IMR-90 (cell line): ENCODE measurements around the gene PAQR9.

Experiments used
- BHLHE40 ChIP-seq: fragments of 150-350 bp; IDR thresholded peaks from 2 replicates; pipeline ENCODE4 v1.6.1; 2016; ENCODE audit warnings: mild to moderate bottlenecking, low read depth, low read length
- CEBPB ChIP-seq: IDR thresholded peaks from 2 replicates; pipeline ENCODE4 v1.6.1; 2012; ENCODE audit warnings: low read depth, low read length, improper control_type of control experiment
- CHD1 ChIP-seq: IDR thresholded peaks from 2 replicates; pipeline ENCODE4 v1.6.1; 2012; ENCODE audit warnings: low read depth, low read length, improper control_type of control experiment
- FOS ChIP-seq: fragments of 150-350 bp; IDR thresholded peaks from 2 replicates; pipeline ENCODE4 v1.6.1; 2016; ENCODE audit warnings: low read depth, low read length
- MXI1 ChIP-seq: IDR thresholded peaks from 2 replicates; pipeline ENCODE4 v1.6.1; 2012; ENCODE audit warnings: low read depth, mild to moderate bottlenecking, low read length, moderate library complexity, borderline replicate concordance
- NFE2L2 ChIP-seq: fragments of 150-350 bp; IDR thresholded peaks from 2 replicates; pipeline ENCODE4 v1.6.1; 2016; ENCODE audit warnings: low read depth, mild to moderate bottlenecking, low read length
- POLR2A ChIP-seq: IDR thresholded peaks from 2 replicates; pipeline ENCODE4 v1.6.1; 2012; ENCODE audit warnings: mild to moderate bottlenecking, low read depth, low read length
- RAD21 ChIP-seq: IDR thresholded peaks from 2 replicates; pipeline ENCODE4 v1.6.1; 2012; ENCODE audit warnings: low read length, improper control_type of control experiment
- RCOR1 ChIP-seq: IDR thresholded peaks from 2 replicates; pipeline ENCODE4 v1.6.1; 2012; ENCODE audit warnings: mild to moderate bottlenecking, low read length, improper control_type of control experiment; ENCODE audit not compliant: insufficient replicate concordance
- RFX5 ChIP-seq: IDR thresholded peaks from 2 replicates; pipeline ENCODE4 v1.8.0; 2012; ENCODE audit warnings: low read depth, mild to moderate bottlenecking, low read length, moderate library complexity
- TF ChIP-seq, protein P1 (sequence below): fragments of 150-350 bp; IDR thresholded peaks from 2 replicates; pipeline ENCODE4 v1.6.1; 2016; ENCODE audit warnings: low read depth, mild to moderate bottlenecking, low read length, moderate library complexity, borderline replicate concordance
- TF ChIP-seq, protein P2 (sequence below): conservative IDR thresholded peaks from 2 replicates; pipeline ENCODE4 v1.5.1; 2012; ENCODE audit warnings: mild to moderate bottlenecking, low read depth, low read length, improper control_type of control experiment
- TF ChIP-seq, protein P3 (sequence below): fragments of 150-350 bp; IDR thresholded peaks from 2 replicates; pipeline ENCODE4 v1.6.1; 2017; ENCODE audit warnings: mild to moderate bottlenecking, antibody characterized with exemption, low read length, low read depth

DNA sequence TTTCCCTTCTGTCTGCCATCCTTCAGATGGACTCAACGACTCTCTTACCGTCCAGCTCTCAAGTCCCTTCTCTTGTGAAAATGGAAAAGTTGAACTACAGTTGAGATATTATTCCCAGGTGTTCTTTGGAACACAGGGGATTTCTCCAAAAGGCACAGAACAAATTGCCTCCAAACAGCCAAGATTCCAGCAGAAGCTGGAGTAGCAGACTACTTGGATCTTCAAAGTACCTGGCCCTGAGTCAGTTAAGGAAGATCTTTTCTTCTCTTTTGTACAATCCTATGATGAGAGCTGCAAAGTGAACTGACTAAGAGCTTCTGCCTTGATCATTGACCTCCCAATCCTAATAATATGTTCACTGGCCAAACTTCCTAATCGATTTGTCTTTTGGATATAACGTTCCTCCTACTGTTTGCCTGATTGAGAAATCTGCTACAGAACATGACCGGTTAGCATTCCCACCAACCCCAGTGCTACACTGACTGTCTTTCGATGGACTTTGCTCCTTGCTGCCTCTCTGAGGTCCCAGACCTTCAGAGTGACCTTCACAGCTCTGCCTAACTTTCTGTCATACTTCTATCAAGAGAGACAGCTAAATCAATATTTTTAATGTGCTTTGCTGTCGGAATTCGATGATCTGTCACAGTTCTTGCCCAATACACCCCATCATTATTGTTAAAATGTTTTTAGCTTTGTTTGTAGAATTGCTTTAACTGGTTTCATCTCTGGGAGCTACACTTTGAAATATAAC lies 21.9 kb downstream of the PAQR9 start:
- TF ChIP-seq, protein P1, sequence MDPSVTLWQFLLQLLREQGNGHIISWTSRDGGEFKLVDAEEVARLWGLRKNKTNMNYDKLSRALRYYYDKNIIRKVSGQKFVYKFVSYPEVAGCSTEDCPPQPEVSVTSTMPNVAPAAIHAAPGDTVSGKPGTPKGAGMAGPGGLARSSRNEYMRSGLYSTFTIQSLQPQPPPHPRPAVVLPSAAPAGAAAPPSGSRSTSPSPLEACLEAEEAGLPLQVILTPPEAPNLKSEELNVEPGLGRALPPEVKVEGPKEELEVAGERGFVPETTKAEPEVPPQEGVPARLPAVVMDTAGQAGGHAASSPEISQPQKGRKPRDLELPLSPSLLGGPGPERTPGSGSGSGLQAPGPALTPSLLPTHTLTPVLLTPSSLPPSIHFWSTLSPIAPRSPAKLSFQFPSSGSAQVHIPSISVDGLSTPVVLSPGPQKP, result no peak
- TF ChIP-seq RFX5, result no peak
- TF ChIP-seq CEBPB, result no peak
- TF ChIP-seq, protein P2, sequence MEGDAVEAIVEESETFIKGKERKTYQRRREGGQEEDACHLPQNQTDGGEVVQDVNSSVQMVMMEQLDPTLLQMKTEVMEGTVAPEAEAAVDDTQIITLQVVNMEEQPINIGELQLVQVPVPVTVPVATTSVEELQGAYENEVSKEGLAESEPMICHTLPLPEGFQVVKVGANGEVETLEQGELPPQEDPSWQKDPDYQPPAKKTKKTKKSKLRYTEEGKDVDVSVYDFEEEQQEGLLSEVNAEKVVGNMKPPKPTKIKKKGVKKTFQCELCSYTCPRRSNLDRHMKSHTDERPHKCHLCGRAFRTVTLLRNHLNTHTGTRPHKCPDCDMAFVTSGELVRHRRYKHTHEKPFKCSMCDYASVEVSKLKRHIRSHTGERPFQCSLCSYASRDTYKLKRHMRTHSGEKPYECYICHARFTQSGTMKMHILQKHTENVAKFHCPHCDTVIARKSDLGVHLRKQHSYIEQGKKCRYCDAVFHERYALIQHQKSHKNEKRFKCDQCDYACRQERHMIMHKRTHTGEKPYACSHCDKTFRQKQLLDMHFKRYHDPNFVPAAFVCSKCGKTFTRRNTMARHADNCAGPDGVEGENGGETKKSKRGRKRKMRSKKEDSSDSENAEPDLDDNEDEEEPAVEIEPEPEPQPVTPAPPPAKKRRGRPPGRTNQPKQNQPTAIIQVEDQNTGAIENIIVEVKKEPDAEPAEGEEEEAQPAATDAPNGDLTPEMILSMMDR, result no peak
- TF ChIP-seq CHD1, result no peak
- no peak for TF ChIP-seq MXI1
- no peak for TF ChIP-seq POLR2A
- no peak for TF ChIP-seq FOS
- no peak for TF ChIP-seq RAD21
- no peak for TF ChIP-seq BHLHE40
- no peak for TF ChIP-seq NFE2L2
- TF ChIP-seq, protein P3, sequence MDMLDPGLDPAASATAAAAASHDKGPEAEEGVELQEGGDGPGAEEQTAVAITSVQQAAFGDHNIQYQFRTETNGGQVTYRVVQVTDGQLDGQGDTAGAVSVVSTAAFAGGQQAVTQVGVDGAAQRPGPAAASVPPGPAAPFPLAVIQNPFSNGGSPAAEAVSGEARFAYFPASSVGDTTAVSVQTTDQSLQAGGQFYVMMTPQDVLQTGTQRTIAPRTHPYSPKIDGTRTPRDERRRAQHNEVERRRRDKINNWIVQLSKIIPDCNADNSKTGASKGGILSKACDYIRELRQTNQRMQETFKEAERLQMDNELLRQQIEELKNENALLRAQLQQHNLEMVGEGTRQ, result no peak
- TF ChIP-seq RCOR1, result no peak
